Esophagus muscularis mucosa (tissue), 4 donors: Measurements from ENCODE around the gene ZNF180. TPM values are rescaled to one million over a fixed set of nuclear protein-coding genes. Genes with fewer than 3 reads are reported as not detected.

Experiments used
- DNase-seq: peaks from one replicate; pipeline ENCODE4 v3.0.0-alpha.2; 2017; ENCODE audit errors: extremely low spot score
- H3K27ac ChIP-seq, 4 donors: fragments of 200-600 bp; sonication (generic); replicated peaks in 1 of 4; 1 replicate in 3 of 4; 2 replicates in 1 of 4; pipeline ENCODE4 v1.5.1; 2016 to 2019; ENCODE audit warnings: mild to moderate bottlenecking in 1 of 4
- H3K27me3 ChIP-seq, 4 donors: fragments of 200-600 bp; sonication (generic); one replicate each; pipeline versions ENCODE4 v1.5.1 to v1.6.0; 2016 to 2019
- H3K36me3 ChIP-seq, 4 donors: fragments of 200-600 bp; sonication (generic); one replicate each; pipeline ENCODE4 v1.5.1; 2016 to 2019
- H3K4me1 ChIP-seq, 4 donors: fragments of 200-600 bp; sonication (generic); one replicate each; pipeline ENCODE4 v1.5.1; 2016 to 2019
- H3K4me3 ChIP-seq, 4 donors: fragments of 200-600 bp; sonication (generic); 1 replicate in 2 of 4; 2 replicates in 2 of 4; pipeline ENCODE4 v1.5.1; 2016 to 2019; ENCODE audit warnings: mild to moderate bottlenecking in 4 of 4, moderate library complexity in 1 of 4
- H3K9me3 ChIP-seq, 4 donors: fragments of 200-600 bp; sonication (generic); 1 replicate in 3 of 4; 2 replicates in 1 of 4; pipeline ENCODE4 v1.5.1; 2016 to 2019
- EP300 ChIP-seq: sonication (generic); formaldehyde crosslinking; IDR thresholded peaks from one replicate; pipeline ENCODE4 v1.6.1; 2017; ENCODE audit warnings: antibody characterized with exemption
- POLR2A ChIP-seq: fragments of 450-650 bp; IDR thresholded peaks from one replicate; pipeline ENCODE4 v1.6.1; 2017; ENCODE audit warnings: antibody characterized with exemption, moderate library complexity, mild to moderate bottlenecking, low read depth
- POLR2AphosphoS5 ChIP-seq, 2 donors: sonication (generic); formaldehyde crosslinking; IDR thresholded peaks; one replicate each; pipeline ENCODE4 v1.6.1; 2017; ENCODE audit warnings: antibody characterized with exemption in 2 of 2
- WGBS: methylation state at CpG from one replicate; pipeline ENCODE4 v1.1.5; 2018; 5-methylcytosine and 5-hydroxymethylcytosine counted together
- intact Hi-C: fragments of 100-400 bp; cut with DNase I; formaldehyde crosslinking; loops from one replicate; pipeline ENCODE4 v1.15.1; 2023
- total RNA-seq, 4 donors: library from RNA; depleted of rRNA; stranded (reverse); fragments of >200 nt; gene quantifications; one replicate each; pipeline versions ENCODE4 v1.1.0 to v1.2.1, GENCODE V29; 2016
- TF ChIP-seq, protein P1 (sequence below), 3 experiments: fragments of 200-600 bp in 2 of 3; fragments of 450-650 bp in 1 of 3; sonication (generic) in 2 of 3; IDR thresholded peaks; one replicate each; pipeline ENCODE4 v1.5.1; 2017 to 2019; ENCODE audit warnings: antibody characterized with exemption in 3 of 3, mild to moderate bottlenecking in 2 of 3, moderate library complexity in 1 of 3

ZNF180 gene
- total RNA-seq, 4 donors from 2014 or later = 3.8 to 16.5 (median 8.1) TPM

DNA sequence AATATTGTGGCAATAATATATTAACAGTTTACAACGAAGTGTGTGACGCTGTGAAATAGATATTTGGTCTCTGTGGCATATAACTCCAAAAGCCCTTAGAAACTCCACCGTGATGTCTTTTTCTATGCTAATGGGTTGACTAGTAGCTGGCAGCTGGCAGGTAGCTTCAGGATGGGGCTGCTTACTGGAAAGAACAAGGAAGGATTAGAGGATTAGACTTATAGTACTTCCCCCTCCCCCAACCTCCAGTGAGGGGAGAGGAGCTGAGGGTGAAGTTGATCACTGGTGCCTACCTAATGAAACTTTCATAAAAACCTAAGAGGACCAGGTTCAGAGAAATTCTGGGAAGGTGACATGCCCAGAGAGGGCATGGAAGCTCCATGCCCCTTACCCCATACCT is 61.9 kb downstream of the ZNF180 start:
- peaks cover 0 to 95% (median 87%) of the 10 kb centered on the region in 4 donors for H3K9me3 ChIP-seq
- H3K27ac ChIP-seq = no peak overlapping the region
- TF ChIP-seq, protein P1, sequence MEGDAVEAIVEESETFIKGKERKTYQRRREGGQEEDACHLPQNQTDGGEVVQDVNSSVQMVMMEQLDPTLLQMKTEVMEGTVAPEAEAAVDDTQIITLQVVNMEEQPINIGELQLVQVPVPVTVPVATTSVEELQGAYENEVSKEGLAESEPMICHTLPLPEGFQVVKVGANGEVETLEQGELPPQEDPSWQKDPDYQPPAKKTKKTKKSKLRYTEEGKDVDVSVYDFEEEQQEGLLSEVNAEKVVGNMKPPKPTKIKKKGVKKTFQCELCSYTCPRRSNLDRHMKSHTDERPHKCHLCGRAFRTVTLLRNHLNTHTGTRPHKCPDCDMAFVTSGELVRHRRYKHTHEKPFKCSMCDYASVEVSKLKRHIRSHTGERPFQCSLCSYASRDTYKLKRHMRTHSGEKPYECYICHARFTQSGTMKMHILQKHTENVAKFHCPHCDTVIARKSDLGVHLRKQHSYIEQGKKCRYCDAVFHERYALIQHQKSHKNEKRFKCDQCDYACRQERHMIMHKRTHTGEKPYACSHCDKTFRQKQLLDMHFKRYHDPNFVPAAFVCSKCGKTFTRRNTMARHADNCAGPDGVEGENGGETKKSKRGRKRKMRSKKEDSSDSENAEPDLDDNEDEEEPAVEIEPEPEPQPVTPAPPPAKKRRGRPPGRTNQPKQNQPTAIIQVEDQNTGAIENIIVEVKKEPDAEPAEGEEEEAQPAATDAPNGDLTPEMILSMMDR (IDR thresholded peaks at IDR 0.05) = no peak
- TF ChIP-seq EP300 (no peak), POLR2A (no peak), POLR2AphosphoS5 (IDR thresholded peaks at IDR 0.05) (no peak)
- no peak overlapping the region for H3K4me3 ChIP-seq
- no peak for DNase-seq
- WGBS = 99% methylated on average over 3 of the region's 3 CpGs
- H3K27me3 ChIP-seq = no peaks in the 10 kb centered on the region
- H3K36me3 ChIP-seq = peaks cover 39 to 94% (median 75%) of the 10 kb centered on the region in 4 donors
- intact Hi-C loops = no loop called here
- no peaks in the 10 kb centered on the region for H3K4me1 ChIP-seq

DNA sequence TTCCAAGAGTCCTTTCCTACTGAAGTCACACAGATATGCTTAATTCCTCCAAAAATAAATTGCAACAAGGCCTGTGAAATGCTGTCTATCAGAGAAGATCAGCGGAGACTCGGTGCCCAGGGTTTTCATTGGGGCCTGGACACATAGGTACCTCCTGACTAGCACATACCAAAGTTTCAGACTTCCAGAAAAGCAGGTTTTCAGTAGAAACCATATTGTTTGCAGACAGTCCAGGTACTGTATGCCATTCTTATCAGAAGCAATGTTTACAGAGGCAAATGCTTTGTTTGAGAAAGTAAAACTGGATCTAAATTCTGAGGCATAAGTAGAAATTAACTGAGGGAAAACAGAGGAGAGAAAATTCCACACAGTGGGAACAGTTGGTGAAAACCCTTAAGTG is 64.9 kb downstream of the ZNF180 start:
- Histone ChIP-seq H3K4me3 (no peak overlapping the region), H3K27me3 (no peaks in the 10 kb centered on the region), H3K9me3 (peaks cover 0 to 97% (median 93%) of the 10 kb centered on the region in 4 donors), H3K27ac (no peak overlapping the region), H3K36me3 (peaks cover 55 to 92% (median 69%) of the 10 kb centered on the region in 4 donors), H3K4me1 (no peaks in the 10 kb centered on the region)
- WGBS = 89% methylated on average over 2 of the region's 2 CpGs
- no peak for DNase-seq
- intact Hi-C loops = no loop called here
- no peak for TF ChIP-seq EP300

DNA sequence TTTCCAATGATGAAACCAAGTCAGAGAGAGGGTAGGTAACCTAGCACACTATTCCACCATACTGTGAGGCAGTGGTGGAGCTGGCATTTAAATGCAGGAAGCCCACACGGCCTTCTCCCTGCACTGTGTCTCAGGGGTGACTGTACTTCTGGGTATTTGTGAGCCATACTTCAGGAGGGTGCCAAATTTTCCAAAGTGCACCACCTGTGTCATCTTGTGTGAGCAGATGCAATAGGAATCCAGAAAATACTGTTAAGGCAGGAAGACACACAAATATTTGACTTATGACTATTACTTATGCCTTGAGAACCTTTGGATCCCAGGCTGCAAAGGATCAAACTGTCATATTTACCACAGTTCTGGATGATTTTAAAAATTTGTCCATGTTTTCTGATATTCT is 69.4 kb downstream of the ZNF180 start:
- H3K4me1 ChIP-seq = no peaks in the 10 kb centered on the region
- H3K27me3 ChIP-seq = no peaks in the 10 kb centered on the region
- WGBS = 100% methylated on average over 1 of the region's 1 CpG
- H3K4me3 ChIP-seq = no peak overlapping the region
- no peak for TF ChIP-seq EP300
- peaks cover 53 to 83% (median 64%) of the 10 kb centered on the region in 4 donors for H3K36me3 ChIP-seq
- no peak for DNase-seq
- intact Hi-C loops = no loop called here
- peaks cover 4 to 99% (median 99%) of the 10 kb centered on the region in 4 donors for H3K9me3 ChIP-seq
- no peak overlapping the region for H3K27ac ChIP-seq

Other genes with a start within 250 kb of the ZNF180 start
- gene ZNF233, start 240.6 kb downstream of the ZNF180 start, total RNA-seq = 1 to 10 TPM in 2 of 4 donors, under 1 TPM in 2; 0.50 to 2.1 (median 0.98) TPM
- 1 to 10 TPM; 4.1 to 5.6 (median 4.5) TPM for gene ZNF235, start 195.5 kb downstream of the ZNF180 start, total RNA-seq
- 1 to 10 TPM; 2.7 to 6.6 (median 4.2) TPM for gene ZNF112, start 143.8 kb downstream of the ZNF180 start, total RNA-seq
- gene ZNF285, start 98.9 kb downstream of the ZNF180 start, total RNA-seq = 1 to 10 TPM; 3.0 to 6.3 (median 4.3) TPM
- 1 to 10 TPM; 4.1 to 7.2 (median 5.2) TPM for gene ZNF229, start 52.0 kb downstream of the ZNF180 start, total RNA-seq
- gene CEACAM20, start 29.2 kb upstream of the ZNF180 start, total RNA-seq = not detected
- not detected for gene IGSF23, start 113.0 kb upstream of the ZNF180 start, total RNA-seq
- gene PVR, start 143.4 kb upstream of the ZNF180 start, total RNA-seq = 10 to 100 TPM; 20.8 to 58.3 (median 49.0) TPM
- 1 to 10 TPM; 2.5 to 5.1 (median 3.7) TPM for gene CEACAM19, start 171.0 kb upstream of the ZNF180 start, total RNA-seq
- gene CEACAM16, start 198.6 kb upstream of the ZNF180 start, total RNA-seq = not detected
- 100 to 1,000 TPM in 1 of 4 donors, 10 to 100 TPM in 2, 1 to 10 TPM in 1; 10.0 to 147 (median 20.2) TPM for gene BCL3, start 248.2 kb upstream of the ZNF180 start, total RNA-seq